Stimulated activated CD8-positive, alpha-beta memory T cell treated with anti-CD3 and anti-CD28 coated beads, Interleukin-4, amount 100 ng/mL, for 24 hours (primary cell): Measurements from ENCODE around the gene VEGFC.

Experiments used
- DNase-seq: peaks from one replicate; pipeline ENCODE4 v3.0.0-alpha.2; 2020; ENCODE audit warnings: low read depth

The VEGFC gene, protein sequence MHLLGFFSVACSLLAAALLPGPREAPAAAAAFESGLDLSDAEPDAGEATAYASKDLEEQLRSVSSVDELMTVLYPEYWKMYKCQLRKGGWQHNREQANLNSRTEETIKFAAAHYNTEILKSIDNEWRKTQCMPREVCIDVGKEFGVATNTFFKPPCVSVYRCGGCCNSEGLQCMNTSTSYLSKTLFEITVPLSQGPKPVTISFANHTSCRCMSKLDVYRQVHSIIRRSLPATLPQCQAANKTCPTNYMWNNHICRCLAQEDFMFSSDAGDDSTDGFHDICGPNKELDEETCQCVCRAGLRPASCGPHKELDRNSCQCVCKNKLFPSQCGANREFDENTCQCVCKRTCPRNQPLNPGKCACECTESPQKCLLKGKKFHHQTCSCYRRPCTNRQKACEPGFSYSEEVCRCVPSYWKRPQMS

GRCh38 chr4:176792326-176793059 is at the start of gene VEGFC:
Gene VEGFC (minus strand): TSS chr4:176792922. CDS start chr4:176792311, 611 bp downstream.
- DNase-seq, result no peak

DNA sequence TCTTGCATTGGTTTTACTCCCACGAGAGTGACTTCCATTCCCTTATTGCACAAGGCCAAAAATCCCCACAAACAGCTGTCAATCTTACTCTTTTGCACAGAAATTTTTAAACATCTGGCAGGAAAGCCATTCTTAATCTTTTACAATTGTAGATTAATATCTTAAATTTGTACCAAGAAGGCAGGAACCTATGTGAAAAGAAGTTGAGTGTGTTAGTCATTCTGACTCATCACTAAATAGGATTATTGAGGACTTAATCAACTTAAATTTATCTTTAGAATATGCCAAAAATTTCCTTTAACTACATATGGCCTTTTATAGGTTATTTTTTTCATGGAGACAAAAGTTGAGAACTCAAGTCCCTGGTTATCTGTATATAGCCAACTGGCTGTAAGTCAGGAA is 49.0 kb upstream of the VEGFC start:
- DNase-seq, result no peak

DNA sequence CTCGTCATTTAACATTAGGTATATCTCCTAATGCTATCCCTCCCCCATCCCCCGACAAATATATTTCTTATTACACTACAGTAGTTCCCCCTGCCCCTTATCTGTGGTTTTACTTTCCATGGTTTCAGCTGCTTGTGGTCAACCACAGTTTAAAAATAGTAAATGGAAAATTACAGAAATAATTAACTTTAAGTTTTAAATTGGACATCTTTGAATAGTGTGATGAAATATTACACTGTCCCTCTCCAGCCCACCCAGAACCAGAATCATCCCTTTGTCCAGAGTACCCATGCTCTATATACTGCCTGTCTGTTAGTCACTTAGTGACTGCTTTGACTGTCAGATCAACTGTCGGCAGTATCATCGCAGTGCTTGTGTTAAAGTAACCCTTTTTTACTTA is 47.4 kb upstream of the VEGFC start:
- DNase-seq, result no peak

GRCh38 chr4:176839656-176840055 is 46.9 kb upstream of the VEGFC start:
- no peak for DNase-seq

DNA sequence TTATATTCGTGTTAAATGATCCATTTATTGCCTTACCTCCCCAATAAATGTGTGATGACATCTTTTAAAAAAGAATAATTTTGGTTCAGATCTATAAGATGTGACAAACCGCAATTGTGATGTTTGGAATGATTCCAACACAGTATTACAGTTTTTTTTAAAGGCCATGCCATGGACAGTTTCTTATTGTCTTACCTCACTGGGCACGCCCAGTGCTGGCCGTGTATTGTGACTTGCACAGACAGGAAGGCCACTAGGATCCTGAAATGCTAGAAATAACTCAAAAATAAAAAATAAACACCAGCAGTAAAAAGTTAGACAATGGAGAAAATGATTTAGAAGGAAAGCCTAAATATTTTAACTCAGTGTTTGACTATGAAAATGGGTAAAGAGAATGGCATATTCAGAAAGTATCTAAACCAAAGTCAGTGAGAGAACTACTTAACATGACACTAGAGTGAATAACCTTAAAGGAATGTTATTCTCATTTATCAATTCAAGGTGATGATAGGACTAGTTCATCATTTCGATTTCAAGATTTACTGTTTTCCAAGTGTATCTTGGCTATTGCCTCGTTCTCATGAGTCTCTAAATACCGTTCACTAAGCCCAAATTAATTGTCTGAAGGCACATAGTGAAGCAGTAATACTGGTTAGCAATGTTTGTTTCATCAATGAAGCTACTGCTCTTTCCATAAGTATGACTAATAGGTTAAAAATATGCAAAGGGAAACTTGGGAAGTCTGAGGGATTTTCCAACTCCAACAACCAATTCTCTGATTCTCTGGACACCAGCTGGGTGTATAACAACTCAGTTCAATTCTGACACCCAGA is 46.1 kb upstream of the VEGFC start:
- no peak for DNase-seq

- no peak for DNase-seq
Observed at GRCh38 chr4:176837169-176837895, 44.6 kb upstream of the VEGFC start.

DNA sequence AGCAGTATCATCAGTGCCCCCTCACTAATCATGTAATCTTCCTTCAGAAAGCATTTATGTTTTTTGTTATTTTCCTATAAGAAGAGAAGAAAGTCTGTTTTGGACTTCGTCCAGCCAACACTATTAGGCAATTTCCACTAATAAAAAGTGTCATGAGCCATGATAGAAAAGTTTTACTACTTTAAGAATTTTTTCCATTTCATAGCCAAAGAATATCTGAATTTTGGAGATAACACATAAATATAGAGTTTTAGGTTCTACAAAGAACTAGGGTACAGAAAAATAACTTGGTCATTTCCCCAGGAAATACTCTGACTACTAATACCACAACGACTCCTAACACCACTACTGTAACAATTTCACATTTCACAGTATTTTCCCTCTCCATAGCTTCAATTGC is 41.8 kb upstream of the VEGFC start:
- DNase-seq, result no peak

DNA sequence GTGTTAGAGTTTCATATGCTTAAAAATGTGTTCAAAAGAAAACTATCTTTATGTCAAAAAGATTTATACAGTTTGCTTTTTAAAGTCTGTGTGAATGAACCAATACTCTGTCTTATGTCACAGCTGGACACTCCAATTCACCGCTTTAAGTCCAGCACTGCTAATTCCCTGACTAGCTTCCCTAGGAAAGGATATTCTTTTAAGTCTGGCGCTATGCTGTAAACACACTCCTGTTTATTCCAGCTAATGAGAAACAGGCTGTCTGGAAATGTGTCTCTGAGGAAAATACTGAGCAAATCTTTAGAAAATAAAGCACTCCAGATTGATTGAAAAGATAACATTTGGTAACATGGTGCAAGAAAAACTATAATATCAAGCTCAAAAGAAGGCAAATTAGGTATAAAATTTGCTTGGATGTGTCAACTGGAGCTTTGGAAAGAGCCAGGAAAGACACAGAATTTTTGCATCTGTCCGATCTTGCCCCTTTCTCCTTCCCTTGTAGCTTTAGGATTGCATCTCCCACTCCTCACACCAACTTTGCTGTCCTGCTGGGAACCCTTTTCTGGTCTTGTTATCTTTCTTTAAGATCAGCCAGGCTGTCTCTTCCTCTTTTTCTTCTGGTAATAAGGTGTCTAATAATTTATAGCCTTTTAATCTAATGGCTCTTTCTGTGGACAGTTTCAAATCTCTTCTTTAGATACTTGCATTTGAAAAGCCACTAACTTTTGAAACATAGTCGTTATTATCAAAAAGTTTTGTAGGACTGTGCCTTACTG is 40.9 kb upstream of the VEGFC start:
- no peak for DNase-seq

DNA sequence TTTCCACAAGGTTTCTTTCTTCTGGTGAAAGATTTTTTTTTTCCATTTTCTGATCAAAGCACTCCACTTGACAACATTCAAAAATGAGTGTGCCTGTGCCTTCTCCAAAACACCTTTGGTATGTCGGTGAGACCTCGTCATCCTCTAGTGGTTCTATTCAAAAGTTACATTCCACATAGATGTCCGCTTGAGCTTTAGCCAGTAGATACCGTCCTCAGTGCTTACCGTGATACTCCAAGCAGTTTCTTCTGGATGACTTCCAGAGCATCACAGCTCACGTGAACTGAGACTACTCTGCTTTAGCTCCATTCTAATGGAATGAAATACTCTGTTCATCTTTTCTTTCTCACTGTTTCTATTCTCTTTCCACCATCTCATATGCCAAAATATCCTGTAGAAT is 38.2 kb upstream of the VEGFC start:
- no peak for DNase-seq

GRCh38 chr4:176825586-176825985 is 32.9 kb upstream of the VEGFC start:
- no peak for DNase-seq

GRCh38 chr4:176824645-176825366 is 32.1 kb upstream of the VEGFC start:
- no peak for DNase-seq

GRCh38 chr4:176818531-176818930 is 25.8 kb upstream of the VEGFC start:
- DNase-seq, result no peak

- DNase-seq, result no peak
Observed at GRCh38 chr4:176817204-176817603, 24.5 kb upstream of the VEGFC start.

DNA sequence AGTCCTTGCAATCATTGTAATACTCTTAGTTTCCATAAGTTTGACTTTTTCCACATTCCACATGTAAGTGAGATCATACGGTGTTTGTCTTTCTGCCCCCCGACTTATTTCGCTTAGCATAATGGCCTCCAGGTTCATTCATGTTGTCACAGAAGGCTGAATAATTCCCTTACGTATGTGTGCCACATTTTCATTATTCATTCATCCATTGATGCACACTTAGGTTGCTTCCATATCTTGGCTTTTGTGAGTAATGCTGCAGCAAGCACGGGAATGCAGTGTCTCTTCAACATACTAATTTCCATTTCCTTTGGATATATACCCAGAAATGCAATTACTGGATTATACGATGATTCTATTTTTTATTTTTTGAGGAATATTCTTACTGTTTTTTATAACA is 22.0 kb upstream of the VEGFC start:
- no peak for DNase-seq

- DNase-seq, result no peak
Observed at GRCh38 chr4:176810481-176811249, 17.9 kb upstream of the VEGFC start.

- no peak for DNase-seq
Observed at GRCh38 chr4:176806778-176807375, 14.2 kb upstream of the VEGFC start.

GRCh38 chr4:176805155-176805554 is 12.4 kb upstream of the VEGFC start:
- no peak for DNase-seq

- no peak for DNase-seq
Observed at GRCh38 chr4:176800891-176801534, 8.3 kb upstream of the VEGFC start.

- DNase-seq, result no peak
Observed at GRCh38 chr4:176799653-176800052, 6.9 kb upstream of the VEGFC start.
